ENCODE results near the gene CHAF1A.

DNA sequence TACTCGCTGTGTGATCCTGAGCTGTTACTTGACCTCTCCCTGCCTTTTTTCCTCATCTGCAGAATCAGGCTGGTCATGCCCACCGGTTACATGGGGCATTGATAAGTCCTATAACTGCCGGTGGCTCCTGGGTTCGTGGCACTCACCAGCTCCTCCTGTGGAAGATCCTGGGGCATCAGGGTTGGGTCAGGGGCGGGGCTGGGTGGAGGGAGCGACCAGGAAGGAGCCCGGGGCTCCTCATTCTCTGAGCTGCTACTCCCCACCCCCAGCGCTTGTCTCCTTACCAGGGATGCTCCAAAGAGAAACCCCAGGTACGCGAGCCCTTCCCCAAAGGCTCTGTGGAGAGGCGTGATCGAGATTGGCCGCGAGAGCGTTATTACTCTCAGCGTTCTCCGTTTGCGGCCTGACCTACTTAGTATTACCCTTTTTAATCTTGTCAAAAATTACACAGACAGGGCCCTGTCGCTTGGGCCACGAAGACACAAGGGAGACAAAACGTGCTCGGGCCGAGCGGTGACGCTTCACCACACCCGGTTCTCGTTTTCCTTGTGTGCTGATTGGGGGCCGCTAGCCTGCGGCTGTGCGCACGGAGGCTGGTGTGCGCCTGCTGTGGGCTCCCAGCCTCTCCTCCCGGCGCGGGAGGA, 80.4 kb downstream of the CHAF1A start:
- TF ChIP-seq, protein P1, sequence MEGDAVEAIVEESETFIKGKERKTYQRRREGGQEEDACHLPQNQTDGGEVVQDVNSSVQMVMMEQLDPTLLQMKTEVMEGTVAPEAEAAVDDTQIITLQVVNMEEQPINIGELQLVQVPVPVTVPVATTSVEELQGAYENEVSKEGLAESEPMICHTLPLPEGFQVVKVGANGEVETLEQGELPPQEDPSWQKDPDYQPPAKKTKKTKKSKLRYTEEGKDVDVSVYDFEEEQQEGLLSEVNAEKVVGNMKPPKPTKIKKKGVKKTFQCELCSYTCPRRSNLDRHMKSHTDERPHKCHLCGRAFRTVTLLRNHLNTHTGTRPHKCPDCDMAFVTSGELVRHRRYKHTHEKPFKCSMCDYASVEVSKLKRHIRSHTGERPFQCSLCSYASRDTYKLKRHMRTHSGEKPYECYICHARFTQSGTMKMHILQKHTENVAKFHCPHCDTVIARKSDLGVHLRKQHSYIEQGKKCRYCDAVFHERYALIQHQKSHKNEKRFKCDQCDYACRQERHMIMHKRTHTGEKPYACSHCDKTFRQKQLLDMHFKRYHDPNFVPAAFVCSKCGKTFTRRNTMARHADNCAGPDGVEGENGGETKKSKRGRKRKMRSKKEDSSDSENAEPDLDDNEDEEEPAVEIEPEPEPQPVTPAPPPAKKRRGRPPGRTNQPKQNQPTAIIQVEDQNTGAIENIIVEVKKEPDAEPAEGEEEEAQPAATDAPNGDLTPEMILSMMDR (tag by site-specific recombination; IDR thresholded peaks at IDR 0.05), result no peak
- TF ChIP-seq, protein P2, sequence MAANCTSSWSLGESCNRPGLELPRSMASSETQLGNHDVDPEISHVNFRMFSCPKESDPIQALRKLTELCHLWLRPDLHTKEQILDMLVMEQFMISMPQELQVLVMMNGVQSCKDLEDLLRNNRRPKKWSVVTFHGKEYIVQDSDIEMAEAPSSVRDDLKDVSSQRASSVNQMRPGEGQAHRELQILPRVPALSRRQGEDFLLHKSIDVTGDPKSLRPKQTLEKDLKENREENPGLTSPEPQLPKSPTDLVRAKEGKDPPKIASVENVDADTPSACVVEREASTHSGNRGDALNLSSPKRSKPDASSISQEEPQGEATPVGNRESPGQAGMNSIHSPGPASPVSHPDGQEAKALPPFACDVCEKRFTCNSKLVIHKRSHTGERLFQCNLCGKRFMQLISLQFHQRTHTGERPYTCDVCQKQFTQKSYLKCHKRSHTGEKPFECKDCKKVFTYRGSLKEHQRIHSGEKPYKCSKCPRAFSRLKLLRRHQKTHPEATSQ (tag by site-specific recombination; IDR thresholded peaks at IDR 0.05), result no peak
- no peak for TF ChIP-seq ZNF2 (tag by site-specific recombination; IDR thresholded peaks at IDR 0.05)
- TF ChIP-seq ZNF777 (tag by site-specific recombination; IDR thresholded peaks at IDR 0.05; ENCODE audit: borderline replicate concordance), result no peak
- no peak for TF ChIP-seq ZBTB1 (tag by site-specific recombination; IDR thresholded peaks at IDR 0.05)
- no peak for TF ChIP-seq YY1 (tag by site-specific recombination; IDR thresholded peaks at IDR 0.05)
- no peak for TF ChIP-seq ZNF24 (tag by site-specific recombination; IDR thresholded peaks at IDR 0.05)
- TF ChIP-seq, protein P3, sequence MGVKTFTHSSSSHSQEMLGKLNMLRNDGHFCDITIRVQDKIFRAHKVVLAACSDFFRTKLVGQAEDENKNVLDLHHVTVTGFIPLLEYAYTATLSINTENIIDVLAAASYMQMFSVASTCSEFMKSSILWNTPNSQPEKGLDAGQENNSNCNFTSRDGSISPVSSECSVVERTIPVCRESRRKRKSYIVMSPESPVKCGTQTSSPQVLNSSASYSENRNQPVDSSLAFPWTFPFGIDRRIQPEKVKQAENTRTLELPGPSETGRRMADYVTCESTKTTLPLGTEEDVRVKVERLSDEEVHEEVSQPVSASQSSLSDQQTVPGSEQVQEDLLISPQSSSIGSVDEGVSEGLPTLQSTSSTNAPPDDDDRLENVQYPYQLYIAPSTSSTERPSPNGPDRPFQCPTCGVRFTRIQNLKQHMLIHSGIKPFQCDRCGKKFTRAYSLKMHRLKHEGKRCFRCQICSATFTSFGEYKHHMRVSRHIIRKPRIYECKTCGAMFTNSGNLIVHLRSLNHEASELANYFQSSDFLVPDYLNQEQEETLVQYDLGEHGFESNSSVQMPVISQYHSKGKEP (tag by site-specific recombination; IDR thresholded peaks at IDR 0.05), result no peak
- no peak for TF ChIP-seq ZNF670 (tag by site-specific recombination; IDR thresholded peaks at IDR 0.05; ENCODE audit: low read depth)
- no peak for TF ChIP-seq ZNF571 (tag by site-specific recombination; IDR thresholded peaks at IDR 0.05)
- no peak for TF ChIP-seq ZNF558 (tag by site-specific recombination; IDR thresholded peaks at IDR 0.05)
- TF ChIP-seq SP2 (tag by site-specific recombination; IDR thresholded peaks at IDR 0.05), result no peak
- TF ChIP-seq ZNF654 (tag by site-specific recombination; IDR thresholded peaks at IDR 0.05; ENCODE audit: low read depth), result no peak
- TF ChIP-seq, protein P4, sequence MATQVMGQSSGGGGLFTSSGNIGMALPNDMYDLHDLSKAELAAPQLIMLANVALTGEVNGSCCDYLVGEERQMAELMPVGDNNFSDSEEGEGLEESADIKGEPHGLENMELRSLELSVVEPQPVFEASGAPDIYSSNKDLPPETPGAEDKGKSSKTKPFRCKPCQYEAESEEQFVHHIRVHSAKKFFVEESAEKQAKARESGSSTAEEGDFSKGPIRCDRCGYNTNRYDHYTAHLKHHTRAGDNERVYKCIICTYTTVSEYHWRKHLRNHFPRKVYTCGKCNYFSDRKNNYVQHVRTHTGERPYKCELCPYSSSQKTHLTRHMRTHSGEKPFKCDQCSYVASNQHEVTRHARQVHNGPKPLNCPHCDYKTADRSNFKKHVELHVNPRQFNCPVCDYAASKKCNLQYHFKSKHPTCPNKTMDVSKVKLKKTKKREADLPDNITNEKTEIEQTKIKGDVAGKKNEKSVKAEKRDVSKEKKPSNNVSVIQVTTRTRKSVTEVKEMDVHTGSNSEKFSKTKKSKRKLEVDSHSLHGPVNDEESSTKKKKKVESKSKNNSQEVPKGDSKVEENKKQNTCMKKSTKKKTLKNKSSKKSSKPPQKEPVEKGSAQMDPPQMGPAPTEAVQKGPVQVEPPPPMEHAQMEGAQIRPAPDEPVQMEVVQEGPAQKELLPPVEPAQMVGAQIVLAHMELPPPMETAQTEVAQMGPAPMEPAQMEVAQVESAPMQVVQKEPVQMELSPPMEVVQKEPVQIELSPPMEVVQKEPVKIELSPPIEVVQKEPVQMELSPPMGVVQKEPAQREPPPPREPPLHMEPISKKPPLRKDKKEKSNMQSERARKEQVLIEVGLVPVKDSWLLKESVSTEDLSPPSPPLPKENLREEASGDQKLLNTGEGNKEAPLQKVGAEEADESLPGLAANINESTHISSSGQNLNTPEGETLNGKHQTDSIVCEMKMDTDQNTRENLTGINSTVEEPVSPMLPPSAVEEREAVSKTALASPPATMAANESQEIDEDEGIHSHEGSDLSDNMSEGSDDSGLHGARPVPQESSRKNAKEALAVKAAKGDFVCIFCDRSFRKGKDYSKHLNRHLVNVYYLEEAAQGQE (tag by site-specific recombination; IDR thresholded peaks at IDR 0.05), result no peak

Measured in HEK293 (cell line).